IPS DF 6.9 (cell line): ENCODE results near the gene GNAQ.
"Not testable (repeated sequence)": the region's sequence is repeated elsewhere in the genome, so short reads cannot be mapped to it uniquely, and the experiment has no call there.

Experiments used
- DNase-seq: peaks from one replicate; pipeline ENCODE4 v3.0.0-alpha.2; 2013; ENCODE audit warnings: low read depth, low spot score
- H3K27ac ChIP-seq: one replicate; pipeline ENCODE4 v1.5.1; 2013; ENCODE audit warnings: low read length, control low read depth
- H3K27me3 ChIP-seq: 2 replicates; pipeline ENCODE4 v1.6.1; 2013; ENCODE audit warnings: mild to moderate bottlenecking, low read length; ENCODE audit not compliant: control insufficient read depth, insufficient read depth
- H3K36me3 ChIP-seq: 2 replicates; pipeline ENCODE4 v1.6.1; 2013; ENCODE audit warnings: low read length; ENCODE audit not compliant: control insufficient read depth, insufficient read depth
- H3K4me1 ChIP-seq: 2 replicates; pipeline ENCODE4 v1.6.1; 2013; ENCODE audit warnings: low read length; ENCODE audit not compliant: control insufficient read depth, insufficient read depth
- H3K4me3 ChIP-seq: 2 replicates; pipeline ENCODE4 v1.5.1; 2013; ENCODE audit warnings: mild to moderate bottlenecking, low read length
- H3K9me3 ChIP-seq: 2 replicates; pipeline ENCODE4 v1.6.1; 2013; ENCODE audit warnings: low read length, inconsistent platforms; ENCODE audit not compliant: control insufficient read depth, insufficient read depth
- WGBS: extraction: QIAGEN DNeasy Blood & Tissue Kit; methylation state at CpG from one replicate; pipeline ENCODE4 v1.1.7; 2013; ENCODE audit warnings: mixed read lengths, missing lambda C conversion rate; ENCODE audit not compliant: insufficient read length, insufficient coverage; 5-methylcytosine and 5-hydroxymethylcytosine counted together

Gene GNAQ

GRCh38 chr9:77872177-77872576, 159.4 kb downstream of the GNAQ start:
- no peaks in the 10 kb centered on the region for H3K9me3 ChIP-seq
- H3K27me3 ChIP-seq, result no peaks in the 10 kb centered on the region
- no peak overlapping the region for H3K27ac ChIP-seq
- no peaks in the 10 kb centered on the region for H3K4me1 ChIP-seq
- no peak overlapping the region for H3K4me3 ChIP-seq
- H3K36me3 ChIP-seq, result no peaks in the 10 kb centered on the region
- no peak for DNase-seq

GRCh38 chr9:77871483-77871882, 160.1 kb downstream of the GNAQ start:
- no peak for DNase-seq
- no CpG with 5 or more reads among the region's 1 CpG for WGBS
- Histone ChIP-seq H3K9me3 (no peaks in the 10 kb centered on the region), H3K4me3 (no peak overlapping the region), H3K27me3 (no peaks in the 10 kb centered on the region), H3K27ac (no peak overlapping the region), H3K4me1 (no peaks in the 10 kb centered on the region), H3K36me3 (no peaks in the 10 kb centered on the region)

GRCh38 chr9:77866878-77867277, 164.7 kb downstream of the GNAQ start:
- Histone ChIP-seq H3K9me3 (no peaks in the 10 kb centered on the region), H3K27me3 (no peaks in the 10 kb centered on the region), H3K4me3 (no peak overlapping the region), H3K4me1 (no peaks in the 10 kb centered on the region), H3K36me3 (peaks cover 3% of the 10 kb centered on the region; the same call in 1 of the 2 replicates), H3K27ac (no peak overlapping the region)
- WGBS, result no CpG with 5 or more reads among the region's 1 CpG
- DNase-seq, result no peak

- Histone ChIP-seq H3K4me3 (no peak overlapping the region), H3K27ac (no peak overlapping the region), H3K4me1 (no peaks in the 10 kb centered on the region), H3K9me3 (no peaks in the 10 kb centered on the region), H3K36me3 (peaks cover 3% of the 10 kb centered on the region; the same call in 1 of the 2 replicates), H3K27me3 (no peaks in the 10 kb centered on the region)
- no peak for DNase-seq
- WGBS, result no CpG with 5 or more reads among the region's 4 CpGs
These were observed 166.1 kb downstream of the GNAQ start for GRCh38 chr9:77865385-77866047.

- no peaks in the 10 kb centered on the region for H3K27me3 ChIP-seq
- H3K4me1 ChIP-seq, result no peaks in the 10 kb centered on the region
- H3K27ac ChIP-seq, result no peak overlapping the region
- H3K36me3 ChIP-seq, result peaks cover 3% of the 10 kb centered on the region; the same call in 1 of the 2 replicates
- H3K4me3 ChIP-seq, result no peak overlapping the region
- WGBS, result no CpG with 5 or more reads among the region's 5 CpGs
- no peak for DNase-seq
- H3K9me3 ChIP-seq, result no peaks in the 10 kb centered on the region
These were observed 167.3 kb downstream of the GNAQ start for GRCh38 chr9:77864211-77864889.

- DNase-seq, H3K9me3 ChIP-seq, H3K27me3 ChIP-seq, H3K4me1 ChIP-seq, H3K27ac ChIP-seq, H3K36me3 ChIP-seq, H3K4me3 ChIP-seq: not testable (repeated sequence)
- WGBS, result no CpG with 5 or more reads among the region's 5 CpGs
These were observed 168.0 kb downstream of the GNAQ start for GRCh38 chr9:77863638-77864037.

- not testable (repeated sequence) for H3K4me3 ChIP-seq, H3K9me3 ChIP-seq, H3K27ac ChIP-seq
These were observed 170.7 kb downstream of the GNAQ start for GRCh38 chr9:77860953-77861352.

GRCh38 chr9:77857513-77858259, 173.9 kb downstream of the GNAQ start:
- DNase-seq, result no peak
- Histone ChIP-seq H3K4me1 (no peaks in the 10 kb centered on the region), H3K27me3 (no peaks in the 10 kb centered on the region), H3K4me3 (no peak overlapping the region), H3K36me3 (no peaks in the 10 kb centered on the region), H3K27ac (no peak overlapping the region), H3K9me3 (no peaks in the 10 kb centered on the region)
- 100% methylated on average over 1 of the region's 2 CpGs for WGBS

More at GRCh38 chr9:77860953-77861352, 170.7 kb downstream of the GNAQ start:
- H3K4me1 ChIP-seq, H3K27me3 ChIP-seq, DNase-seq, H3K36me3 ChIP-seq: not testable (repeated sequence)
- WGBS, result no CpG with 5 or more reads among the region's 3 CpGs

- no peak overlapping the region for H3K4me3 ChIP-seq
- no peak for DNase-seq
- no peaks in the 10 kb centered on the region for H3K9me3 ChIP-seq
- WGBS, result no CpG with 5 or more reads among the region's 1 CpG
- H3K27me3 ChIP-seq, result no peaks in the 10 kb centered on the region
- H3K27ac ChIP-seq, result no peak overlapping the region
- H3K36me3 ChIP-seq, result no peaks in the 10 kb centered on the region
- no peaks in the 10 kb centered on the region for H3K4me1 ChIP-seq
These were observed 175.0 kb downstream of the GNAQ start for GRCh38 chr9:77856615-77857014.

GRCh38 chr9:77854916-77855311, 176.7 kb downstream of the GNAQ start:
- Histone ChIP-seq H3K36me3 (no peaks in the 10 kb centered on the region), H3K27me3 (no peaks in the 10 kb centered on the region), H3K27ac (no peak overlapping the region), H3K4me3 (no peak overlapping the region), H3K4me1 (no peaks in the 10 kb centered on the region), H3K9me3 (no peaks in the 10 kb centered on the region)
- no peak for DNase-seq
- no CpG with 5 or more reads among the region's 1 CpG for WGBS
